Measurements from ENCODE around the gene ZBTB11.
"Not testable (repeated sequence)": the region's sequence is repeated elsewhere in the genome, so short reads cannot be mapped to it uniquely, and the experiment has no call there.

The ZBTB11 gene

DNA sequence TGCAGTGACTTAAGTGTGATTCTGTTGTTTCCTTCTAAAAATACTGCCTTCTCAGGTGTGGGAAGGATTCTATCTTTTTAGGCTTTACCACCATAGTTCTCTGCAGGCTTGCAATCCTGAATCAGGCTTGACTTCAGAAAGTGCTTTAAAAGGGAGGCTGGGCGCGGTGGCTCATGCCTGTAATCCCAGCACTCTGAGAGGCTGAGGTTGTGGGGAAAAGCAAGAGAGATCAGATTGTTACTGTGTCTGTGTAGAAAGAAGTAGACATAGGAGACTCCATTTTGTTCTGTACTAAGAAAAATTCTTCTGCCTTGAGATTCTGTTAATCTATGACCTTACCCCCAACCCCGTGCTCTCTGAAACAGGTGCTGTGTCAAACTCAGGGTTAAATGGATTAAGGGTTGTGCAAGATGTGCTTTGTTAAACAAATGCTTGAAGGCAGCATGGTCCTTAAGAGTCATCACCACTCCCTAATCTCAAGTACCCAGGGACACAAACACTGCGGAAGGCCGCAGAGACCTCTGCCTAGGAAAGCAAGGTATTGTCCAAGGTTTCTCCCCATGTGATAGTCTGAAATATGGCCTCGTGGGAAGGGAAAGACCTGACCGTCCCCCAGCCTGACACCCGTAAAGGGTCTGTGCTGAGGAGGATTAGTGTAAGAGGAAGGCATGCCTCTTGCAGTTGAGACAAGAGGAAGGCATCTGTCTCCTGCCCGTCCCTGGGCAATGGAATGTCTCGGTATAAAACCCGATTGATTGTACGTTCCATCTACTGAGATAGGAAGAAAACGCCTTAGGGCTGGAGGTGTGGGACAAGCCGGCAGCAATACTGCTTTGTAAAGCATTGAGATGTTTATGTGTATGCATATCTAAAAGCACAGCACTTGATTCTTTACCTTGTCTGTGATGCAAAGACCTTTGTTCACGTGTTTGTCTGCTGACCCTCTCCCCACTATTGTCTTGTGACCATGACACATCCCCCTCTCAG, 15.0 kb upstream of the ZBTB11 start:
- not testable (repeated sequence) for DNase-seq

DNA sequence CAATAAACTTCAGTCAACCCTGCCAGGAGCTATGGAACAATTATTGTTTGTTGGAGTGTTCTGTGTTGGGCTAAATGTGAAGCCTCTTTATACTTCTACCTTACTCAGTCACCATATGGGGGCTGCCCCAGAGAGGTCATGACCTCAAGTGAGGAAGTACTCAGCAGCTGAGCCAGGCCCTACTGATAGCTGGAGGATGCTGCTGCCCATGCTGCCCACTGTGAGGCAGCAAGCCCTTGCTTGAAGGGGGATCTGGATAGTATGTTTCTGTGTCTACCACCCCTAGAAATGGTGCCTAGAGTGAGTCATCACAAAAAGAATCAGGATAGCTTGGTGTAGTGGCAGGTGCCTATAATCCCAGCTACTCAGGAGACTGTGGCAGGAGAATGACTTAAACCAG, 14.0 kb upstream of the ZBTB11 start:
- no peak for DNase-seq

DNA sequence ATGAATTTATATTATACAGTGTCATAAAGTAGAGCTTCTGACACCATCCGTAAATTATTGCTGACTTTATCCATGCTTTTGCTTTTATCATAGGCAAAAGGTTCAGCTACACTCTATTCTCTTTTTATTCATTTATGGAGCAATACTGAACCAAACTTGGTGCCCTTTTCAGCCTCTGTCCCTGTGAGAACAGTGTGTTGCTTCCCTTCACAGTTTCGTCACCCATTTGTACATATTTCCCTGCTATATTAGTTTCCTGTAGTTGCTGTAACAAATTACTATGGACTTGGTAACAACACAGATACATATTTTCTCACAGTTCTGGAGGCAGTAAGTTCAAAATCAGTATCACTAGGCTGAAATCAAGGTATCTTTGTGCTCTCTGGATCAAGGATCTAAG, 12.4 kb upstream of the ZBTB11 start:
- no peak for DNase-seq

DNA sequence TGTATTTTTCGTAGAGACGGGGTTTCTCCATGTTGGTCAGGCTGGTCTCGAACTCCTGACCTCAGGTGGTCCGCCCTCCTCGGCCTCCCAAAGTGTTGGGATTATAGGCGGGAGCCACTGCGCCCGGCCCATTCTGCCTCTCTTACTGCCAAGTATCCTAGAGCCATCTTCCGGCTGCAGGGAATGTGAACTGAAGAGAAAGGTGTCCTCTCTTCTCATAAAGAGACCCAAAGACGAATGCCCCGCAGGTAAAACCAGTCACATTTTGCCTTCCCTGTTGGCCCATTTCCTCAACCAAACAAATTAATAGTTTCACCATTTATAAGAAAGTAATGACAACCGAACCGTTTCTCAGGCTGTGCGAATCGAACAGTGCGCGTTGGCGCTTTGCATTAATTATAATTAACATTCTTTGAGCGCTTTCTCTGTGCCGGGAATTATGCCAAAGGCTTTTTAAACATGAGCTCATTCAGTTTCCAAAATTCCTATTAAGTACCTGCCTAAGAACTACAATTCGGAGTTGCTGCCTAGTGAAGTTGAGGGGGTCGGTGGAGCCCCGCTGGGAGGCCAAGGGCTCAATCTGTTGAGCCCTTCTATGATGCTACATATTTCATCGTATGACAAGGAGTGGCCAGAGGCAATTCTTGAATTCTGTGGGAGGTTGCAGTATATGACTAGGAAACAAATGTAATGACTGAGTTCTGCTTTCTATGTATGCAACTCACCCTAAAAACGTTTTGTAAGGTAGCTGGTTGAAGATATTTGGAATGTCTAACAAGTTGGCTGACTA, 10.4 kb upstream of the ZBTB11 start:
- DNase-seq = no peak

DNA sequence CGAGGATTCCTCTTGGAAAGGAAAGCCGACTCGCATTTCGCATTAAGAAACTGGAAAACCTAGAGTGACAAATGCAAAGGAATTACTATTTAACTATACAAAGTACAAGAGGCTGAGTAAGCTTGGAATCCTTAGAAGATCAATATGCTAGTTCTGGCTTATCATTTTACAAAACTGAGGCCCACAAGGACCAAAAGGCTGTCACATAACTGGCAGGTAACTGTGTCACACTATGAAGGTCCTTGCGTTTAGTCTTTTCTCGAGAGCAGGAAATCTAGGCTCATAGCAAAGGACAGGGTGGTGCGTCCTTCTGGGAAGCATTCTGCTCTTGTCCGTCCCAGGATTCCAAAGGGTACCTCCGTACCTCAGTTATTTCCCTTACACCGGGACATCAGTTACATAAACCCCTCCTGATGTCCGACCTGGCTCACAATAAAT, 9.0 kb upstream of the ZBTB11 start:
- DNase-seq = no peak

DNA sequence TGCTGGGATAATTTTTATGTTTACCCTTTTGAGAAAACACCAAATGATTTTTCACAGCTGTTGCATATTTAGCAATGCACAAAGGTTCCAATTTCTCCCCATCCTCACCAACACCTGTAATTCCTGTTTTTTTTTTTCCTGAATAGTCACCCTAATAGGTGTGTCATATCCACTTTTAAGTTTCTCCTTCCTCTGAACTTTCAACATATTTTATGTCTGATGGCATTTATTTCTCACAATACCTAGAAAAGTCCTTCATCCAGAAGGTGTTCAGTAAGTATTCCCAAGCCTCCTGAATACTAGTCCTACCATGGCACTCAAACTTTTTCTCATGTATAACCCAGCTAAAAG, 8.1 kb upstream of the ZBTB11 start:
- DNase-seq = no peak

DNA sequence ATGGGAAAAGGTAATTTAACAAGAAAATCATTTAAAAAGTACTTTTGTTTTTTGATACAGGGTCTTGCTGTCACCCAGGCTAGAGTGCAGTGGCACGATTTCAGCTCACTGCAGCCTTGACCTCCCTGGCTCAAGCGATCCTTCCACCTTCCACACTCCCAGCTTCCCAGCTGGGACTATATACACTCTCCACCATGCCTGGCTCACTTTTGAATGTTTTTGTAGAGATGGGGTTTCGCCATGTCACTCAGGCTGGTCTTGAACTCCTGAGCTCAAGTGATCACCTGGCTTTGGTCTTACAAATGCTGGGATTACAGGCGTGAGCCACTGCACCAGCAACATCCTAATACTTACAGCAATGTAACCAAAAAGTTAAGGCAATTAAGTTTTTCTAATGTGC, 3.5 kb upstream of the ZBTB11 start:
- DNase-seq = no peak

DNA sequence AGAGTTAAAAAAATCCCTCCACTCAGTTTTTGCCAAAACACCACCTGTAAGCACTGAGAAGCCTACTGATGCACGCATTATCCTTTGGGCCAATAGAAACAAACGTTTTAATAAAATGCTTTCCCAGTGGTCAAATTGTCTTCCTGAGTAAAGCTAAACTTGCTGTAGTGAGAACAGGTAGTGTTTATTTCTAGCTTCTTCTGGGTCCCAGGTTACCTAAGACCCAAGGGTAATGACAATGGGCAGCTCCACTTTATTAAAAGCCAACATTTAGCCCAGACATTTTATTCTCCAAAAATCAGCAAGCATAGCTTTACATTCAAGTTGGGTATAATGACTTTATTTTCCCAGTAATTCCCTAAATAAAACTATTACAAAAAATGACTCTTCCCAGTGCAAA, 1.9 kb upstream of the ZBTB11 start:
- DNase-seq = not testable (repeated sequence)

DNA sequence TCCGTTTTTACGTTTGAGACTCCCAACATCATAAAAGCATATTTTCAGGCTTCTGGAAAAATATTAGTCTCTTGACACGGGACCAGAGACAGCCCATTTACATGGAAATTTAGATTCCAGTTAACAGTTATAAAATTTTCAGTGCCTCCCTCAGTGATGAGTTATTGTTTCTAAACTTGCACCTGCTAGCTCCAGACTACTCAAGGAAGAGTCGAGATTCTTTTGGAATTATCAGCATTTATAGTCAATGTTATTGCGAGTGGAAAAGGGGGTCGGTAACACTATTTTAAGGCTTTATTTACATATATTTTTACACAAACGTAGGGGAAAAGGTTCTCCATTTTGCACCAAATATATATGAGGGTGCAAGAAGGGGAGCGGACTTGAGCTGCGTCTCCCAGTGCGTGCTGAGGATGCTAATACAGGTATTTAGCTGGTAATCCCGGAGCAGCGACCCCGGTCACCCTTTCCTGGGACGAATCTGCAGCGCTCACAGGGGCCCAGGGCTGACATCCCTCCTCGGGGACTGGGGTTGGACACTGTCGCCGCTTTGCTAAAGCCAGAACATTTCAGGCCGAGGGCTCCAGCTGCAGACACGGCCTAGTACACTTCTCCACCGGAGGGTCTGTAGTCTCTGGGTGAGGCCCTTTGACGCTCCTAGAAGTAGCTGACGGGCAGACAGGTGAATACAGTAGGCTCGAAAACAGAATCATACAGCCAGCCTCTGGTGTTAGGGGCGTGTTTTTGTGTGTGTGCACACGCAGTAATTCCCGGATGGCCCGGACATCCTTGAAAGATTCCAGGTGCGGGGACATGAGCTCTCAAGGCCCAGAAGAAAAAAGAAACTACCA, 729 bp upstream of the ZBTB11 start:
- no peak for DNase-seq

DNA sequence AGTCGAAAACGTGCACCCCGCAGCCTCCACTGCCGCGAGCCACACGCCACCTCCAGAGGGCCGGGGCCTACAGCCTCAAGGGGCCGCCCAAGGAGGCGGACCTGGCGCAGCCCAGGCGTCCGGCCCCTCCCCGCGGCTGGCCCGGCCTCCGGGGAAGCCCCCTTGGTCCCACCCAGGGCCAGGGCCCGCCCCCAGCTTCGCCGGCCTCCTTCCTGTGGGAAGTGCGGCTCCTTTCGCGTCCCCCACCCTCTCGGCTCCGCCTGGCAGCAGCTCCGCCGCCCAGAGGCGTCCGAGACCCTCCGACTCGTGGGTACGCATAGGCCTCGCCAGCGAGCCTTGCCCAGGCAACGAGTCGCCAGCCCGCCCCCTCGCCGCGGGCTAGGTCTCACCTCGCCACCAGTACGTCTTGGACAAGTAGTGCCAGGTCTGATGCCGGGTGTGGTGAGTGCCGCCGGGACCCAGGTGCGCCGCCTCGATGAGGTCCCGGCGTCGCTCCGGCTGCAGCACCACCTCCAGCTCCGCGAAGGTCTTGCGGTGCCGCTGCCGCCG, 642 bp downstream of the ZBTB11 start:
- peak; percentile 93 to 94 for DNase-seq

DNA sequence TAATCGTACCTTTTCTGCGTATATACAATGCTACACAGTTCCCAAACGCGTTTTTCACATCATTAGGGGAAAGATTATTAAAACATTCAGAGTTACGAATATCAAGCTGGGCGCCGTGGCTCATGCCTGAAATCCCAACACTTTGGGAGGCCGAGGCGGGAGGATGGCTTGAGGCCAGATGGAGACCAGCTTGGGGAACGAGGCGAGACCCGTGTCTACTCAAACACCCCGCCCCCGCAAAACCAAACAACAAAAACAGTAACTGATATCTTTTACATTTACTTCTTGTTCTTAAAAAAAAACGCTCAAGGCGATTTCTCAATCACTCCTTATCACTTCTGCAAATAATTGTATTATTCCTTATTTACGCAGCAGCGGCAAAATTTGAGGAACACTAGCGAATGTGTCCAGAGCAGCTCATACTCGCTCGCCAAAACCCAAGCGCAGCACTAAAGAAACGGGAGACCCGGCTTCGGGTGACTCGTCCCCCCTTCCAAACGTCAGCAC, 1.2 kb downstream of the ZBTB11 start:
- DNase-seq = no peak

DNA sequence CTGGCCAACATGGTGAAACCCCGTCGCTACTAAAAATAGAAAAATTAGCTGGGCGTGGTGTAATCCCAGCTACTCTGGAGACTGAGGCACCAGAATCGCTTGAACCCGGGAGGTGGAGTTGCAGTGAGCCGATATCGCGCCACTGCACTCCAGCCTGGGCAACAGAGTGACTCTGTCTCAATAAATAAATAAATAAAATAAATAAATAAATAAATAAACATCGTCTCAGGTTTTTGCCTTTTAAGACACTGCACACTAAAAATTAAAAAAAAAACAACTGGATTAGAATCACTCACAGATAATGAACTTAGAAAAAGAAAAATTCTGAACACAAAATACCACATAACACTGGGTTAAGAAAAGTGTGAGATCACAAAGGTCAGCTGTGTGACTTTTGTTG, 2.4 kb downstream of the ZBTB11 start:
- no peak for DNase-seq

DNA sequence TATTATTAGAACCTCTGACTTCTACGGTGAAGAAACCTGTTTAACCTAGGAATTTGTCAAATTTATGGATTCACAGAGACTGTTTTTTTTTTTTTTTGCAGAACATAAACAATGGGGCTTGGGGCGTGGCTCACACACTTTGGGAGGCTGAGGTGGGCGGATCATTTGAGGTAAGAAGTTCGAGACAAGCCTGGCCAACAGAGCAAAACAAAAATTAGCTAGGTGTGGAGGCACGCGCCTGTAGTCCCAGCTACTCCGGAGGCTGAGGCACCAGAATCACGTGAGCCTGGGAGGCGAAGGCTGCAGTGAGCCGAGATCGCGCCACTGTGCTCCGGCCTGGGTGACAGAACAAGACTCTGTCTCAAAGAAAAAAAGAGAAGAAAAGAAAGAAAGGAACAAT, 3.0 kb downstream of the ZBTB11 start:
- DNase-seq = no peak

DNA sequence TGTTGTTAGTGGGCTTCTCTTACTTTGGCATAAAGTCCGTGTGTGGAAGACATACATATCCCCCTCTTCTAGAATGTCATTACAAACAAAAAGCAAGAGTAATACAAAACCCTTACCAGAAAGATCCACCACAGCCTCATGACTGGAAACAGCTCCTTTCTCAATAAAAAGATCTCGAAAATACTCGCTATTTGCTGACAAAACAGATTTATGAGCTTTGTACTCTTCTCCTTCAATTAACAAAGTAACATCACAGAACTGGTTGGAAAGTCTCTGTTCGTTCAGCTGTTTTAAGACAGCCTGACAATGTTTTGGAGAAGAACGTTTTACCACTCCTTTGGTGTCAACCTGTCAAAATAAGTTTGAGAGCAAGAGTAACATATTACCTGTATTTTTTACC, 5.9 kb downstream of the ZBTB11 start:
- DNase-seq = no peak

DNA sequence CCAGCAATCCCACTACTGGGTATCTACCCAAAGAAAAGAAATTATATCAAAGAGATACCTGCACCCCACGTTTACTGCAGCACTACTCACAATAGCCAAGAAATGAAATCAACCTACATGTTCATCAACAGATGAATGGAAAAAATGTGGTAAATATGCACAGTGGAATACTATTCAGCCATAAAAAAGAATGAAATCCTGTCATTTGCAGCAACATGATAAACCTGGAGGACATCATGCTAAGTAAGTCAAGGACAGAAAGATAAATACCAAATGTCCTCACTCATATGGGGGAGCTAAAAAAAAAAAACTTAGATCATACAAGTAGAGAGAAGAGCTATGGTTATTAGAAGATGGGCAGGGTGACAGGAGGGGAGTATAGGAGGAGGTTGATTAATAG, 9.1 kb downstream of the ZBTB11 start:
- no peak for DNase-seq

DNA sequence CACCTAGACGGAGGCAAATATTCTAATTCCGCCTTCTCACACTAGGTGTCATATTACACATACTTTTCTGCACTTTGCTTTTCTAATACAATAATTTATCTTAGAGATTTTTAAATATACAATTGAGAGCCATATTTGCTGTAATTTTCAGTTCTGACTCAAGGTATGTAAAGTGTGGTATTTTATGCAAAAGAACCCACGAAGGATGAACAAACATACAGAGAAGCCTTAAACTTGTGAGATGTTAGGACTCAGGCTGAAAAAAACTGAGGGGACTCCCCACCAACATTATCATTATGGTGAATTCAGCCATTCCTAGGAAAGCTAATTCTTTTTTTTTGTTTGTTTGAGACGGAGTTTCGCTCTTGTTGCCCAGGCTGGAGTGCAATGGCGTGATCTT, 9.6 kb downstream of the ZBTB11 start:
- no peak for DNase-seq

DNA sequence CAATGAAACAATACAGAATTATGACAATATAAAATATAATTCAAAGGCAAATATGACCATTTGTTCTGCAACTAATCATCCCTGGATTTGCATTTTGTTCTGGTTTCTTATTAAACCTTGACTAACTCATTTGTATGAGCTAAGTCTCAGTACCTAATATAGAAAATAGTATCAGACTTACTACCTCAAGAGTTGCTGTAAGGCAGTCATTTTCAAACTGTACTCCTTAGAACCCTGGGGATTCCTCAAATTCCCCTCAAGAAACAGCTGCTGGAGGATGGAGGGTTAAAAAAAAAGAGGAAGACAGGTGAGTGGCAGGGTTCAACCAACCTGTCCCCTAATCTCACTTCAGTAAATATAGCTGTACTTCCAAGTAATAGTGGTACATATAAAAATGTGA, 11.1 kb downstream of the ZBTB11 start:
- no peak for DNase-seq

DNA sequence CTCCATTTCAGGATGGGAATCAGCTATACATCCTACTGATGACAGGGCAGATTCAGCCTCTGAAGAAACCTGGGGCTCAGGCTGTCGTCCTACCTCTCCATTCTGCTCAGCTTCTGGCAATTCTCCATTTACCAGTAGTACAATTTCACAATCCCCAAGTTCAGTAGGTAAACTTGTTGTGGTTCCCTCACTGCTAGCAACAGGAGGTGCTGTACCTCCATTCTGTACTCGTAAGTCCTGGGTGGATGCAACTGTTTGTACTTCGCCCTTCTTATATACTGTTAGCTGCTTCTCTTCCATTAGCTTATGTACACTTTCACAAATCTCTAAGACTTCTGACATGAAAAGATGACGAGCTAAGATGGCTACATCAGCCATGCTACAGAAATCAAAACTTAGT, 11.6 kb downstream of the ZBTB11 start:
- DNase-seq = no peak

DNA sequence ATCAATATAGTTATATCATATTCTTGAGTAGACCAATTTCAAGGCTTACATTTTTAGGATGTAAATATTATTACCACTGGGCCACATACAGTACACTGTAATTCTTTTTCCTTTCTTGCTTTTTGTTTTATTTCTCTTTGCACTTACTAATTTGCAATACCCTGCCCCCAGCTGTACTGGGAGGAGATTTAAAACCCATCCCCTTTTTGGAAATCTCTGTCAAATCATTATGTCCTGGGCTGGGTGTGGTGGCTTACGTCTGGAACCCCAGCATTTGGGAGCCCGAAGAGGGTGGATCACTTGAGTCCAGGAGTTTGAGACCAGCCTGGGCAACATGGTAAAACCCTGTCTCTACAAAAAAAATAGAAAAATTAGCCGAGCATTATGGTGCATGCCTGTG, 16.2 kb downstream of the ZBTB11 start:
- no peak for DNase-seq

DNA sequence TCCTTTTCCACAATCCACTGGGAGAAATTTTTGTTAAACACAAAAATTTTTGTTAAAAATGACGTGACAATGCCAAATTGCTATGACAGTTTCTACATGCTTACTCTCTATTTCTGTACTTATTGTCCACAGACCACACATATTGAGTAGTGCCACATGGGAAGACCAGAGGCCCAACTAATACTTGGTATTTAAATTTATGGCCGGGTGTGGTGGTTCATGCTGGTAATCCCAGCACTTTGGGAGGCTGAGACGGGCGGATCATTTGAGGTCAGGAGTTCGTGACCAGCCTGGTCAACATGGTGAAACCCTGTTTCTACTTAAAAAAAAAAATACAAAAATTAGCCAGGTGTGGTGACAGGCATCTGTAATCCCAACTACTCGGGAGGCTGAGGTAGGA, 20.3 kb downstream of the ZBTB11 start:
- no peak for DNase-seq

DNA sequence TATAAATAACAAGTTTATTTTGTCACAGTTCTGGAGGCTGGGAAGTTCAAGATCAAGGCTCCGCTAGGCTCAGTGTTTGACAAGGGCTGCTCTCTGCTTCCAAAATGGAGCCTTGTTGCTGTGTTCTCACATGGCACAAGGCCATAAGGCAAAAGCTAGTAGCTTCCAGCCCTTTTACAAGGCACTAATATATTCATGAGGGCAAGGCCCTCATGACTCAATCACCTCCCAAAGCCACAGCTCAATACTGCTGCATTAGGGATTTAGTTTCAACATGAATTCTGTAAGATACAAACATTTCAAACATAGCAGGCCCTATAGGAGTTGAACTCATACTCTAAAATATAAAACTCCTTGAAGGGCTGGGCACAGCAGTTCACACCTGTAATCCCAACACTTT, 30.2 kb downstream of the ZBTB11 start:
- DNase-seq = no peak

DNA sequence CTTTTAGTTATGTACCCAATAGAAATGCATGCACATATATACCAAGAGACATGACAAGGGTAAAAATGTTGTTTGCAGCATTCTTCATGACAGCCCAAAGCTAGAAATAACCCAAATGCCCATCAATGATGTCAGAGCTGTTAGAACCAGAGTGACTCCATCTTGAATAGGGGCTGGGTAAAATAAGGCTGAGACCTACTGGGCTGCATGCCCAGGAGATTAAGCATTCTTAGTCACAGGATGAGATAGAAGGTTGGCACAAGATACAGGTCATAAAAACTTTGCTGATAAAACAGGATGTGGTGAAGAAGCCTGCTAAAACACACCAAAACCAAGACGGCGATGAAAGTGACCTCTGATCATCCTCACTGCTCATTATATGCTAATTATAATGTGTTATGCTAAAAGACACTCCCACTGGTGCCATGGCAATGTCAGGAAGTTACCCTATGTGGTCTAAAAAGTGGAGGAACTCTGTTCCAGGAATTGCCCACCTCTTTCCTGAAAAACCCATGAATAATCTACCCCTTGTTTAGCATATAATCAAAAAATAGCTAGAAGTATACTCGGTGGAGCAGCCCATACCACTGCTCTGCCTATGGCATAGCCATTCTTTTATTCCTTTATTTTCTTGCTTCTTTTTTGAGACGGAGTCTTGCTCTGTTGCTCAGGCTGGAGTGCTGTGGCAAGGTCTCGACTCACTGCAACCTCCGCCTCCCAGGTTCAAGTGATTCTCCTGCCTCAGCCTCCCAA, 32.9 kb downstream of the ZBTB11 start:
- DNase-seq = peak; percentile 14 to 27
